ENCODE measurements around the gene MAVS.

DNA sequence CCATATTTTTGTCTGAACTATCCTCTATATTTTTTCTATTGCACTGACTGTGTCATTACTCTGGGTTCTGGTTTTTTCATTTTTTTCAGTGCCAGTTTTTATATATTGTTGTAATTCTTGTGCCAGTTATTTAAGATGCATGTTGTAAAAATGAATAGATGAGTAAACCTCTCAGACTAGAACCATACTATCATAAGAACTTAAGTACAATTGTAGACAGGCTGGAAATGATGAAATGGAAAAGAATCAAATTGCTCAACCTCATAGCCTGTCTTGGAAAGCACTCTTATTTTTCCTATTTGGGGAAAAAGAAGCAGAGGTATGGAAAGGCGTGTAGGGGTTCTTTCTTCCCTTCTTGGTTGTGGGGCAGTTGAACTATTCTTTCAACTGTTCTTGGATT is 72.7 kb downstream of the MAVS start:
- TF ChIP-seq, protein P1, sequence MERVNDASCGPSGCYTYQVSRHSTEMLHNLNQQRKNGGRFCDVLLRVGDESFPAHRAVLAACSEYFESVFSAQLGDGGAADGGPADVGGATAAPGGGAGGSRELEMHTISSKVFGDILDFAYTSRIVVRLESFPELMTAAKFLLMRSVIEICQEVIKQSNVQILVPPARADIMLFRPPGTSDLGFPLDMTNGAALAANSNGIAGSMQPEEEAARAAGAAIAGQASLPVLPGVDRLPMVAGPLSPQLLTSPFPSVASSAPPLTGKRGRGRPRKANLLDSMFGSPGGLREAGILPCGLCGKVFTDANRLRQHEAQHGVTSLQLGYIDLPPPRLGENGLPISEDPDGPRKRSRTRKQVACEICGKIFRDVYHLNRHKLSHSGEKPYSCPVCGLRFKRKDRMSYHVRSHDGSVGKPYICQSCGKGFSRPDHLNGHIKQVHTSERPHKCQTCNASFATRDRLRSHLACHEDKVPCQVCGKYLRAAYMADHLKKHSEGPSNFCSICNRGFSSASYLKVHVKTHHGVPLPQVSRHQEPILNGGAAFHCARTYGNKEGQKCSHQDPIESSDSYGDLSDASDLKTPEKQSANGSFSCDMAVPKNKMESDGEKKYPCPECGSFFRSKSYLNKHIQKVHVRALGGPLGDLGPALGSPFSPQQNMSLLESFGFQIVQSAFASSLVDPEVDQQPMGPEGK (CRISPR knock-in tag; IDR thresholded peaks at IDR 0.05; ENCODE audit: borderline replicate concordance) = no peak
- TF ChIP-seq OSR1 (CRISPR knock-in tag; IDR thresholded peaks at IDR 0.05) = no peak
- TF ChIP-seq SNAI2 (CRISPR knock-in tag; IDR thresholded peaks at IDR 0.05) = no peak
- TF ChIP-seq TCF4 (CRISPR knock-in tag; IDR thresholded peaks at IDR 0.05; ENCODE audit: borderline replicate concordance) = no peak
- no peak for TF ChIP-seq ARNTL (CRISPR knock-in tag; IDR thresholded peaks at IDR 0.05; ENCODE audit: borderline replicate concordance, low read depth)
- no peak for TF ChIP-seq ZFP3 (CRISPR knock-in tag; IDR thresholded peaks at IDR 0.05)
- no peak for TF ChIP-seq ESRRG (CRISPR knock-in tag; IDR thresholded peaks at IDR 0.05)
- TF ChIP-seq, protein P2, sequence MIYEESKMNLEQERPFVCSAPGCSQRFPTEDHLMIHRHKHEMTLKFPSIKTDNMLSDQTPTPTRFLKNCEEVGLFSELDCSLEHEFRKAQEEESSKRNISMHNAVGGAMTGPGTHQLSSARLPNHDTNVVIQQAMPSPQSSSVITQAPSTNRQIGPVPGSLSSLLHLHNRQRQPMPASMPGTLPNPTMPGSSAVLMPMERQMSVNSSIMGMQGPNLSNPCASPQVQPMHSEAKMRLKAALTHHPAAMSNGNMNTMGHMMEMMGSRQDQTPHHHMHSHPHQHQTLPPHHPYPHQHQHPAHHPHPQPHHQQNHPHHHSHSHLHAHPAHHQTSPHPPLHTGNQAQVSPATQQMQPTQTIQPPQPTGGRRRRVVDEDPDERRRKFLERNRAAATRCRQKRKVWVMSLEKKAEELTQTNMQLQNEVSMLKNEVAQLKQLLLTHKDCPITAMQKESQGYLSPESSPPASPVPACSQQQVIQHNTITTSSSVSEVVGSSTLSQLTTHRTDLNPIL (CRISPR knock-in tag; IDR thresholded peaks at IDR 0.05; ENCODE audit: low read depth) = no peak
- no peak for TF ChIP-seq ZFP30 (CRISPR knock-in tag; IDR thresholded peaks at IDR 0.05)
